ENCODE results near the gene PRKAG1.

The PRKAG1 gene

DNA sequence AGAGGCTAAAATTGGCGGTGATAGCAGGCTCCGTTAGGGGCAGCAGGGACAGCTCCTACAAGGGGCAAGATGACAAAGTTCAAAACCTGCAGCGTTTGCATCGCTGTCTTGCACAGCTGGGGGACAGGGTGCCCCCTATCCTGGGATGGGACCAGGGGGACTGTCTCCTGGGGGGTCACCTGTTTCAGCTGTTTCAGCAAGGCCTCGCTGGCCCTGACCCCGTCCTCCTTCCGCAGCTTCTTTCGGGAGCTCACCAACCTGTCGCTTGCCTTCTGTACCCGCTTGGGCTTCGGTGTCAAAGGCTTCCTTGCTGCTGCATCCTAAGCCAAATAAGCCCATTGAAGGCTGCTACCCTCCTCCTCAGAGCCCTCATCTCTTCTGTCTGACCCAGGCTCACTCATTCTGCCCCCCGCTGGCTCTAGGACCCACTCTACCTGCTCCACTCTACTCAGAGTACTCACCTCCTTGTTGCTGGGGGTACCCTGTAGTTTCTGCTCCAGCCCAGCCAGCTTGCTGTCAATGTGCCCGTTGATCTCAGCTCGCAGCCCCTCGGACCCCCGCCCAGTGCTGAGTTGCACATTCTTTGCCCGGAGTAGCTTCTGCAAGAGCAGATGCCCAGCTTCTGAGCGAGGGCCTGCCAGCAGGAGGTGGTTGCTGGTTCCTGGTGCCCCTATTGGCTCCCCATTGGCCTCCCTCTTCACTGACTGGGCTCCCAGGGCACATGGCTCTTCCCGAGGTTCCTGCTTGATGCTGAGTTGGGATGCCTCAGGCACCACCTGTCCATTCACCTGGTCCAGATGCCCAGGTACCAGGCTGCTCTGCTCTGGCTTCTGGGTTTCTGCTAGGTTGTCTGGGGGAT lies 12.4 kb upstream of the PRKAG1 start:
- no peak for DNase-seq

- no peak for DNase-seq
Observed at GRCh38 chr12:49030119-49030518, 11.5 kb upstream of the PRKAG1 start.

DNA sequence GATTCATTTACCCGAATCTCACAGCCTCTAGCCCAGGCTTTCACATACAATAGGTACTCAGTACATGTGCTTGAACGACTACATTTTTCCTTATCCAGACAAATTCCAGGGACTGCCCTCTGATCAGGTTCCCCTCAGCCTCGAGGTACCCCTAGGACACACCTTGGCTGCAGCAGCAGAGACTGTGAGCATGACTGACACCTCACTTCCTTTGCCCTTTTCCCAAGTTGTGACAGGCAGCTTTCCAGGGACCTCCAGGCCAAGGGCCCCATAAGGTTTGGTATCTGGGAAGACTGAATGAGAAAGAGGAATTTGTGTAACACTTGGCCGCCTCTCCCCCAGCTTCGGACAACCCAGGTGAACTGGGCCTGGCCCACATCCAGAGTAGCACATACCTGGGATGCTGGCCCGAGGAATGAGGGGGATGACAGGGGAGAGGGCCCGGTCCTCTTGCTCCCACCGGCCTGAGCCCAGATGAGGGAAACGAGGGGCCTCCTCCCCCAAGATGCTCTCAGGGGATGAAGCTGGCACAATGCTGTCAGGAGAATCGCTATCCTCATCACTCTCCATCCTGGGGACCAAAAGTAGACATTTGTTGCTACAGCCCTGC lies 10.2 kb upstream of the PRKAG1 start:
- no peak for DNase-seq

DNA sequence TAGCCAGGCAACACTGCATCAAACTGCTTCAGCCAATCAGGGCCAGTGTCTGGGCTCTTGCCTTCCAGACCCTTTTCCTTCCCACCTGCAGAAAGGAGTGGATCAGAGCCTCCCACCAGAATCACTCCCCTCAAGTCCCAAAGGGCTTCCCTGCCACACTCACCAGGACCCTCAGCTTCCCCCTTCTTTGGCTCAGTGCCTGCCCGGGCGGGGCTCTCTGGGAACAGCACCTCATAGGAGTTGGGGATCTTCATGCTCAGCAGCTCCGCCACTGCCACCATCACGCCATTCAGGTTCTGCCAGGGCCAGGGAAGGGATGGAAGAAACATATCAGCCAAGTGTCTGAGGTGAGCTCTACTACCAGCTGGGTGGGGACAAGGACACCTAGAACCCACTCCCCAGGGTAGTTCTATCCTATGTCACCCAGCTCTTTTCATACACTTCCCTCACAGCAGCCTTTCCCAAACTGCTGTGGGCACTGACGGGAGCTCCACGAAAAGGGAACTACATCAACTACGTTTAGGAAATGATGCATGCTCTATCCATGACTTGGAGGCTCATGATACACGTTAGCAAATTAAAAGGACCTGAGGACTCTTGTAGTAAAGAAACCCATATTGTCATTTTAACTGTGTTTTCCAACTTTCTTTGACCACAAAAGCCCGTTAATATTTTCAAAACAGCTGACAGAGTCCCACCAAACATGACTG lies 9.4 kb upstream of the PRKAG1 start:
- DNase-seq: no peak

GRCh38 chr12:49026678-49027480 lies 8.3 kb upstream of the PRKAG1 start:
- DNase-seq: no peak

DNA sequence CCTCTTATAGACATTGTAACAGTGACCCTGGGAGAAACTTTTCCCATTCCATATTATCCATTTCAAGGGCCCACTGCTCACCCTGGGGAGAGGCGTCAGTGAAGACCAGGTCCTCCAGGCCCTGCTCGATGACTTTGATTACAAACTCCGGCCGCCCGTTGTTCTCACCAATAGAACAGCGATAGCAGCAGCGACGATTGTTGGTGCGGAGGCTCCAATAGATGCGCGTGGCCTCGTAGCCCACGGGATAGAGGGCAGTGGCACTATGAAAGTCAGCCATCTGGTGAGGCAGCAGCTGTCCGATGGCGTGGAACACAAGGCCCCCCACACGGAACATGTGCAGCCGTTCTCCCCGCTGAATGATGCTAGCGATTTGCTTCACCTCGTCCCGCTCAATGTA lies 7.5 kb upstream of the PRKAG1 start:
- no peak for DNase-seq

DNA sequence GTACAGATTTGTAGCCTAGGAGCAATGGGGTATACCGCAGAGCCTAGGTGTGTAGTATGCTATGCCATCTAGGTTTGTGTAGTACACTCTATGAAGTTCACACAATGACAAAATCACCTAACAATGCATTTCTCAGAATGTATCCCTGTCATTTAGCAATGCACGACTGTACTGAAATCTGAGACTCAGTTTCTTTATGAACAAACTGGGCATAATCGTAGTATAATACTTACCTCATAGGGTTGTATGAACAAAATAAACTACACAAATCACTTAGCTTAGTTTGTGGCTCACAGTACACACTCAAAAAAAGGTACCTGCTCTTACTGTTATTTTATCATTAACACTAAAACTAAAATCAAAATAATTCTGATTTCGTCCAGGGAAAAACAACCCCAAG lies 6.9 kb upstream of the PRKAG1 start:
- DNase-seq: no peak

GRCh38 chr12:49024543-49024942 lies 6.0 kb upstream of the PRKAG1 start:
- DNase-seq: no peak

DNA sequence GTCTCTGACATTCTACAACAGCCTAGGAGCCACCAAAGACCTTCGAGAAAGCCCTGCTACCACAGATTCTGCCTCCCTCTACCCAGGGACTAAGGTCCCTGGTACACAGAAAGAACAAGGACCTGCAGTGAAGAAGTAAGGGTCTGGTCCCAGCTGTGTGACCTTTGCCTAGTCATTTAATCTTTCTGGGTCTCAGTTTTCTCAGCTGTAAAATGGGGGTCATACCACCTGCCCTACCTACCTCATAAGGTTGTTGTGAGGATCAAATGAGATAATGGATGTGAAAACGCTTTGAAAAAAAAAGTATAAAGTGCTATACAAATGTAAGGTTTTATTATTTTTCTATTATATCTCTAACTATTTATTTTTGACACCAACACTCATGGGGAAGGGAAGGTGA lies 5.2 kb upstream of the PRKAG1 start:
- no peak for DNase-seq

- DNase-seq: no peak
Observed at GRCh38 chr12:49022558-49023178, 4.1 kb upstream of the PRKAG1 start.

DNA sequence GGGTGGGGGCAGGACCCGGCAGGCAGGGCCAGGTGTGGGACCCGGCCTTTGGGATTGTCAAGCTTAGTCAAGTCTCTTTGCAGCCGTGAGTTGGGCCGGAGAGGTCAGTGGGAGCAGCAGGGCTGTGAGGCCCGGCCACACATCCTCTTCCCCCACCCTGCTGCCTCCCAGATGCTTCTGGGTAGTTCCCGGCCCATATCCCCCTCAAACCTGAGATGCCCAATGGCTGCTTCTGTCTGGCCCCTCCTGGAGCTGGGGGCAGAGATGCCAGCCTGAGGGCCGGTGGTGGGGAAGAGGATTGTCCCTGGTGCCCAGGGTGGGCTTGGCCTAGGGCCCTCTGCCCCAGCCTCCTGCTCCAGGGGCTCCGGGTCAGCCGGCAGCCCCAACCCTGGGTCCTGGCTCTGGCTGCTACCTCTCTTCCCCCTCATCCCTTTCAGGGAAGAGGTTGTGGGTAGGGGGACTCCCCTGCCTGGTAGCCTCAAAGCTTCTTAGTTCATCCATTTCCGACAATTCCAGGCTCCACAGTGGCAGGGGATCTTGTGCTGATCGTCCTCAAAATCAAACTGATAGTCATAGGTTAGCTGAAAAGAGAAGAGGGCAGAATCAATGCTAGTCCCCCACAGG lies 2.8 kb upstream of the PRKAG1 start:
- DNase-seq: no peak

GRCh38 chr12:49020441-49020840 lies 1.9 kb upstream of the PRKAG1 start:
- DNase-seq: no peak

GRCh38 chr12:49019443-49020324 lies 1.1 kb upstream of the PRKAG1 start:
- DNase-seq: peak; percentile 26

GRCh38 chr12:49019120-49019430 lies 499 bp upstream of the PRKAG1 start:
- no peak for DNase-seq

- DNase-seq: no peak
Observed at GRCh38 chr12:49017891-49018260, 700 bp downstream of the PRKAG1 start.

GRCh38 chr12:49015196-49015595 lies 3.4 kb downstream of the PRKAG1 start:
- DNase-seq: no peak

DNA sequence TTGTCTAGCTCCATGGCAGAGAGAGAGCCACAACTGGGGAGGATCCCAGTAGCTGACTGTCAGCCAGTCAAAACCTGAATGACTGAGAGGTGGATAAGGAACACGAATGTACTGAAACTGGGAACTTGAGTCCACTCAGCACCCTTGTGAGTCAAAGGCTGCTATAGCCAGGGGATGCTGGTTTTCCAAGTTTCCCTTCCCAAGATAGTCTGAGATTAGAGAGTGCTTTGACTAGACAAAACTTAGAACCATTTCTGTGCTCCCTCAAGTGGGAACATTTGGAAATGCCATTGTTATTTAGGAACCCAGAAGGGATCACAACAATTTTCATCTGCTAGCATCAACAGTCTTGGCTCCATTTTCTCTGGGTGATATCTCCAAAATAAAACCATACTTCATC lies 4.0 kb downstream of the PRKAG1 start:
- DNase-seq: no peak

DNA sequence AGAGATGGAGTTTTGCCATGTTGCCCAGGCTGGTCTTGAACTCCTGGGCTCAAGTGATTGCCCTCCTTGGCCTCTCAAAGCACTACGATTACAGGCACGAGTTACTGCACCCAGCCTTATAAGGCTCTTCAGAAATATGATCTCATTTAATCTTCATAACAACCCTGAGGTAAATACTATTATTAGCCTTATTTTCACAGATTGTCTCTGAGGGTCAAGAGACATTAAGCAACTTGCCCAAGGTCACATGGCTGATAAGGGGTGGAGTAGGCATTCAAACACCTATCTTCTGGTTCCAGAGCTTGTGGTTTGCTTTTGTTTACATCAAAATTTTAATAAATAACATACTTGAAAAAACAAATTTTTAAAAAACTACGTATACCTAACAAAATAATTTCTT lies 5.1 kb downstream of the PRKAG1 start:
- no peak for DNase-seq

GRCh38 chr12:49012739-49013138 lies 5.8 kb downstream of the PRKAG1 start:
- DNase-seq: no peak

- DNase-seq: no peak
Observed at GRCh38 chr12:49010092-49010668, 8.4 kb downstream of the PRKAG1 start.

- no peak for DNase-seq
Observed at GRCh38 chr12:49008943-49009342, 9.6 kb downstream of the PRKAG1 start.
